T-helper 22 cell (primary cell): ENCODE results near the gene TFIP11.

Experiments used
- DNase-seq: peaks from one replicate; pipeline ENCODE4 v3.0.0-alpha.2; 2020; ENCODE audit warnings: low read depth

TFIP11 gene

DNA sequence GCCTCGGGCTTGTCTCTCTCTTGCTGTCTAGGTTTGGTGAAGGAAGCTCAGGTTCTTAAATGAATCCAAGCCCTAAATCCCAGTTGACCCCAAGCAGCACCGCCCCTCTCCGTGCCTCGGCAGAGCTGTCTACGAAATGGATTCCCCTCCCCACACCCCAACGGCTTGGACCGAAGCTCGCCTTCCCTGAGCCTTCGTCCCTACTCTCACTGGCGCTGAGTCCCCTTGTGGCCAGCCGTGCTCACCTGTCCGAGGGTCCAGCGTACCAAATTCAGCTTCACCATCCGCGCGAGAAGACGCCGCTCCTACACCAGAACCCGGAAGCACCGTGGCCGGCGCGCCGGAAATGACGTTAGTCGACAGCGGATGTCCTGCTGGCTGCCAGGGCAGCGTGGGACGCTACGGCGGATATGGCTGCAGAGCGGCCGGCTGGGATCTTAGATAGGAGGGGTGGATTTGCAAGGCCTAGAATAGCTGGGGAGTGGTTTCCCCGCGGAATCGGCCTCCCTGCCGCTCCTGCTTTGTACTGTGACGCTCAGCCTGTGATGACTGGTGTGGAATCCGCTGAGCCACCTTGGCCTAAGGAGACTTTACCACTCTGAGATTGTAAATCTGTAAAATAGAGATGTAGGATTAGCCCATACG, at the start of gene TFIP11:
TFIP11 (minus strand) TSS at position 325 of the 645 bp plus-strand sequence. CDS start 2,201 bp downstream, outside the sequence.
- peak; percentile 81 for DNase-seq

DNA sequence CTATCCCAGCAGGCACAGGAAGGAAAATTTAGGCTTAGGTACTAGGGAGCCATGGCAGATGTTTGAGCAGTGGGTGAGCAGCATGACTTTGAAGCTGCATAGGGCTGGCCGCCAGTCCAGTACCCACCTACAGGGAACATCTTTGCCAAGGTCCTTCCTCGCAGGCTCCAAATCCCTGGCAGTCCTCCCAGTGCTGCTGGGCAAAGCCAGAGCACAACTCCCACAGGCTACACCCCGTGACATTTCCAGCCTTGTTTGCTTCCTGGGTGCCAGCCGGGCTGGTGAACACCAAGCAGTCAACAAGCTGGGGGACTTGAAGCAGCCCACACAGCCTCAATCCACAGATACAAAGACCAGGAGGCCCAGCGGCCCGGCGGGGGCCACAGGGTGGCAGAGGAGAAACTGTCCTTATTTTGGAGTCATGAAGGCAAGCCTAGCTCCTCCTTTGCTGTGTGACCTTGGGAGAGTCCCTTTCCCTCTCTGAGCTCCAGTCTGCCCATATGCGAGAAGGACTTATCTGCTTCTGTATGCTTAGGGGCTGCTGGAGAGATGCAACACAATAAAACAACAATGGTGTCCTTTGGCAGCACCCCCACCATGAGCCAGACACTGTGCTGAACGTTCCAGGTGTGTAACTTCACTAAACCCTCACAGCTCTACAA, 49.6 kb upstream of the TFIP11 start:
- DNase-seq = no peak

DNA sequence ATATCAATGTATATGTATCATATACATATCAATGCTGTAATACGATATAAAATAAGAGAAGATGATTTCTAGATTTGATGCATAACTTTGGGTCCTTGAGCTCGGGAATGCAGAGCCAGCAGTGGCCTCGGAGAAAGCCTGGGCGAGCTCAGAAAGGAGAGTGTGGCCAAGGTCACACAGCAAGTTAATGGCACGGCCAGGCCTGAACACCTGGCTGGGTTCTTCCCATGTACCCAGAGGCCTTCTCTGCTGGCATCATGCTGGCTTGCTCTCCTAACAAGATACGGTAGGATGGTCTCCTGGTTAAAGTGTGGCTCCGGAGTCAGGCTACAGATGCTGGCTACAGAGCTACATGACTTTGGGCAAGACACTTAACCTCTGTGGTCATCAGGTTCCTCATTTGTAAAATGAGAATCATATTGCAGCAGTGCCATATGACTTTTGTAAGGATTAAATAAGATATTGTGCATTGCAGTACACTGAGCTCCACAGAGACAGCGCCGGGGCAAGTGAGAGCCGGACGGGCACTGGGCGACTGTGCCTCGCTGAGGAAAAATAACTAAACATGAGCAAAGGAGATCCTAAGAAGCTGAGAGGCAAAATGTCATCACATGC, 47.8 kb upstream of the TFIP11 start:
- DNase-seq = no peak

DNA sequence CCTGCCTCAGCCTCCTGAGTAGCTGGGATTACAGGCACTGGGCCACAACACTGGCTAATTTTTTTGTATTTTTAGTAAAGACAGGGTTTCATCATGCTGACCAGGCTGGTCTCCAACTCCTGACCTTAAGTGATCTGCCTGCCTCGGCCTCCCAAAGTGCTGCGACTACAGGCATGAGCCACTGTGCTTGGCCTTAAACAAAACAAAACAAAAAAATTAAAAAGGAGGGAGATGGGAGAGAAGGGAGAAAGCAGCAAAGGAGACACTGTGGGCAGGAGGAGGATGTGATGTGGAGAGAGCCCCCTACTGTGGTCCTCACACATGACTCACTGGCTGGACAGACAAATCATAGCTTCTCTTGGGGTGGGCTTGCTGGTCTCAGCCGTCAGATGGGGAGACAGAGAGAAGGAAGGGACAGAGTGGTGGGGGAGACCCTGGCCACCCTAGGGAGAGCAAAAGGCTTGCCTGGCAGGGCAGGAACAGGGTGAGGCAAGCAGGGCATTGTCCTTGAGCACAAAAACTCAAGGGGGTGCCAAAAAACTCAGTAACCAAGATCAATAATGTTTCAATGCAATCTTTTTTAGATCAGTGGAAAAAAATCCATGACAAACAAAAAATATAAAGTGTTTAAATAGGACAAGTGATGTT, 46.1 kb upstream of the TFIP11 start:
- DNase-seq = no peak

DNA sequence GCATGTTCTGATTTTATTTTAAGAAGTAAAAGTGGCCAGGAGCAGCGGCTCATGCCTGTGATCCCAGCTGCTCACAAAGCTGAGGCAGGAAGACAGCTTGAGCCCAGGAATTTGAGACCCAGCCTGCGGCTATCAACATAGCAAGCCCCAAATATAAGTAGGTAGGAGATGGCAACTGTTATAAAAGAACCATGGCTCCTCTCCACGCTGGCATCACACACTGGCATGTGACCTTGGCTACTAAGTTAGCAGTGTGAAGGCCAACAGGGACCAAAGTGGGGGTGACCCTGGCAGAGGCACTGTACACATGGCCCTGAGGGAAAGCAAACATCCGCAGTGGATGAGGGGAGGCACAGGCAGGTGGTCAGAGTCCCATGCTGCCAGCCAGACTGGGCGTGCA, 44.6 kb upstream of the TFIP11 start:
- DNase-seq = no peak

DNA sequence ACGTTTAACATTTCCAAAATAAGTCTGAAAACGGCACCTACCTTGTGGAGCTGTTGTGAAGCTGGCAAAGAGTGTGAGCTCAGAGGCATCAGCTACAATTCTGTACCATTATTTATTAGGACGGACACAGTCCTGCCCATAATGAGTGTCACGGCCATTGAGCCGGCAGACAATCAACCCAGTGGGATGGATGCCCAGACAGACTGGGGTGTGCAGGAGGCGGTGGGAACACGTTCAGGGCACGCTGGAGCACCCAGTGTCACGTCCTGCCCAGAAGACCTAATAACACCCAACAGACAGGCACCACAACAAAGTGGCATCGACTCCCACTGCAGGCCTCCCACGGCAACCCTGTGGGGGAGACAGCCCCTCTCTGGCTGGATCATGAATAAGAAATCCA, 43.2 kb upstream of the TFIP11 start:
- no peak for DNase-seq

DNA sequence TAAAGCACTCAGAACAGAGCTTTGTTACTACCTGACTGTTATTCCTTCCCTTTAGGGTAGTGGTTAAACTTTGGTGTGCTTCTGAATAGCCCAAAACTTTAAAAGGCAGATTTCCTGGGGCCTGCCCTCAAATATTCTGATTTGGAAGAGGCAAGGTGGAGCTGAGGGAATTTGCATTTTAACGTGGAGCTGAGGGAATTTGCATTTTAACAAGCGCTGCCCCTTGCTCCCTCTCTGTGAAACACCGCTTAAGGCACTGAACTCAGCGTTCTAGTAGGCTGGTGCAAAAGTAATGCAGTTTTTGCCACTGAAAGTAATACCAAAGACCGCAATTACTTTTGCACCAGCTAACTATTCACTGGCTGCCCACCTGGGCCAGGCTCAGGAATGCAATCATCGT, 42.7 kb upstream of the TFIP11 start:
- DNase-seq = no peak

DNA sequence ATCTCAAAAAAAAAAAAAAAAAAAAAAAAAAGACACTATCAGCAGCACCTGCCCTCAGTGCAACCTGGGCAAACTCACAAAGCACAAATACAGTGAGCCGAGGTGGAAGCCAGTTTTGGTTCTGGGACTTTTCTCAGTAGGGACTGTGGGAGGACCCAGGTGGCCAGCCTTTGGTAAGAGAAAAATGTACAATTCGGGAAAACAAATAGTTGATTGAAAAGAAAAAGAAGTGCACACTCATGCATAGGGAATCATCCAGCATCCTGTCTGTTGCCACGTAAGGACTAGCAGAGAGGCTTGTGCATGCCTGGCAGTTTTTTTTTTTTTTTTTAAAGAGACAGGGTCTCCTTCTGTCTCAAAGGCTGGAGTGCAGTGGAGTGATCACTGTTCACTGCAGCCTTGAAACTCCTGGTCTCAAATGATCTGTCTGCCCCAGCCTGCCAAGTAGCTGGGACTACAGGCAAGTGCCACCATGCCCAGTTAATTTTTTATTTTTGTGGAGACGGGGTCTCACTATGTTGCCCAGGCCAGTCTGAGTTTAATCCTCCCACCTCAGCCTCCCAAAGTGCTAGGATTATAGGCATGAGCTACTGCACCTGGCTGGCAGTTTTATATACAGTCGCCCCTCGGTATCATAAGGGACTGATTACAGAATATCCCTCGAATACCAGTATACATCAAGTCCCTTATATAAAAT, 40.9 kb upstream of the TFIP11 start:
- DNase-seq = no peak

DNA sequence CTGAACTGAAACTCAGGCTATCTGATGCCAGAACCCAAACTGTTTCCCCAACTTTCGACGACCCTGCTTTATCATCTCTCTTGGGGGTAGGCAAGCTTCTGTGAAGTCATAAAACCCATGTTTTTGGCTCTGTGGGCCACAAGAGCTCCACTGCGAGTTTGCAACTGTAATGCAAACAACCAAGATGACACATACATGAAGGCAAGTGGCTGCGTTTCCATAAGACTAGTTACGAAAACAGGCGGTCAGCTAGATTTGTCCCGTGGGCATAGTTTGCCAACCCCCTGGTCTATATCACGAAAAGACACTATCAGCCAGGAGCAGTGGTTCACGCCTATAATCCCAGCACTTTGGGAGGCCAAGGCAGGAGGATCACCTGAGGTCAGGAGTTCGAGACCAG, 40.2 kb upstream of the TFIP11 start:
- DNase-seq = no peak

DNA sequence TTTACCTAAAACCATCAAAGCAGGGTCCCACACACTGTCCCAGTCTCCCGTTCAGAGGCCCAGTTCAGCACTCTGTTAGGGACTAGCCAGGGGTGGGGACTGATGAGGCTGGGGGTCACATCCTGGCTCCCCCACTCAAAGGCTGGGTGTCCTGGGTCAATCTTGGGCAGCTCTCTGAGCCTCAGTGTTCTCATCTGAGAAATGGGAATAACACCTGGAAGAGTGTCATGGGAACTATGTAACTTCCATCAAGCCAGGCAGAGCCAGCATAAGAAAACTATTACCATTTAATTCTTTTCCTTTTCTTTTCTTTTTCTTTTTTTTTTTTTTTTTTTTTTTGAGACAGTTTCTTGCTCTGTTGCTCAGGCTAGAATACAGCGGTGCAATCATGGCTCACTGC, 39.3 kb upstream of the TFIP11 start:
- DNase-seq = no peak

DNA sequence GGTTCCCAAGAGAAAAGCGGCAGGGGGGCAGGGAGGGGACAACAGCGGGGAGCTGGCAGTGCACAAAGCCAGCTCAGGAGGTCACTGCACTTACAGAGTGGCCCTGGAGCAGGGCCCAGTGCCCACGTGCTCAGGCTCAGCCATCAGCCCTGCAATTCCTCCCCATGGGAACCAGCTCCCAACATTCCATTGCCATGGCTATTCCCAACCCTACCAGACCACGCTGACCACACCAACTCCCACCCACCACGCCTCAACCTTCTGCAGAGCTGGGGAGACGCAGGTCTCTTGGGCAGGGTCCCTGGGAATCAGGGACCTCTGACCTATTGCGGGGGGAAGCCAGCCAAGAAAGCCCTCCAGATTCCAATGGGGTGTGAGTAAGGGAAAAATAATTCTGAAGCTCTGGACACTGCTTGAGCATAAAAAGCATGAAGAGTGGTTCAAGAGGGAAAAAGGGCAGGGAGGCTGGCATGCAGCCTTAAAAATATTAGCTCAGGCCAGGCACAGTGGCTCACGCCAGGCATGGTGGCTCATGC, 38.3 kb upstream of the TFIP11 start:
- no peak for DNase-seq

DNA sequence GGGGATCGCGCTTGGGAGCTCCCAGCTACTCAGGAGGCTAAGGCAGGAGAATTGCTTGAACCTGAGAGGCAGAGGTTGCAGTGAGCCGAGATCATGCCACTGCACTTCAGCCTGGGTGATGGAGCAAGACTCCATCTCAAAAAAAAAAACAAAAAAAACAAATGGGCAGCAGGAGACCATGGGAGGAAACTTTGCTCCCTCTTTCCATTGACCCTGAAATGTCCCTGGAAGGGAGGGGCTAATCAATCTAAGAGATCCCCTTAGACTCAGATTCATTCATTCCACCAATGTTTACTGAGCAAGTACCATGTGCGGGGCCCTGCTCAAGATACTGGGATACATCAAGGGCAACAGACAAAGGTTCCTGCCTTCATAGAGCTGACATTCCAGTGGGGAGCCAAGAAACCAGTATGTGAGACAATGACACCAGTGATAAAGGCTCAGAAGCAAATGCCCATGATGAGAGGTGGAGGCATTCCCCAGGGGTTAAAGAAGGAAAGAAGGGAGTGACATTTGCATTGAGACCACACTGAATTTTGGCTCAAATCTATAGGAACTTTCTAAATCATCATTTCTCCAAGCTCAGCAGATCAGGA, 37.7 kb upstream of the TFIP11 start:
- DNase-seq = no peak

DNA sequence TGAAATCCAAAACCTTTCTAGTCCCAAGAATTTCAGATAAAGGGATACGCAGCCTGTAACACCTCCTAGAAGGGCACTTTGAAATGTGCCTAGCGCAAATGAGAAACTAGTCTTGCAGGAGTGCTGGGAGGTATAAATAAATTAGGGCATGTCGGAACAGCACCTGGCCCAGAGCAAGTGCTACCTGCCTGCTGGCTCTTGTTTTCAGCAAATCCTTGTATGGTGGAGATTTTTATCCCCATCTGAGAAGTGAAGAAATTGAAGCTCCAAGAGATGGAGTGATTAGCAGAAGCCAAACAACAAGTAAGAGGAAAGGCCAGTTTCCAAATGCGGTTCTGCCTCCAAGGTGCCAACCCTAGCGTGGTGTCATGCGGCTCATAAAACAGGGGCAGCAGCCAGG, 36.7 kb upstream of the TFIP11 start:
- DNase-seq = no peak

DNA sequence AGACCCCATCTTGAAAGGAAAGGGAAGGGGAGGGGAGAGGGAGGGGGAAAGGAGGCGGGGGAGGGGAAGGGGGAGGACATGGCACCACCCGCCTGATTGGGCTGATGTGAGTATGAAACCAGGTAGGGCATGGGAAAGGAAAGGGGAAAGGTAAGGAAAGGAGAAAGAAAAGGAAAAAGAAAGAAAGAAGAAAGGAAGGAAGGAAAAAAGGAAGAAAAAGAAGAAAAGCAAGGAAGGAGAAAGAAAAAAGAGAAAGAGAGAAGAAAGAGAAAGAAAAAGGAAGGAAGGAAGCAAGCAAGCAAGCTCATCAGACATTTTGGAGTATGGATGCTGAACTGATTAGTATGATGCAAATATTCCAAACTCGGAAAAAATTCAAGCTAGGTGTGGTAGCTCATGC, 36.0 kb upstream of the TFIP11 start:
- DNase-seq = no peak

DNA sequence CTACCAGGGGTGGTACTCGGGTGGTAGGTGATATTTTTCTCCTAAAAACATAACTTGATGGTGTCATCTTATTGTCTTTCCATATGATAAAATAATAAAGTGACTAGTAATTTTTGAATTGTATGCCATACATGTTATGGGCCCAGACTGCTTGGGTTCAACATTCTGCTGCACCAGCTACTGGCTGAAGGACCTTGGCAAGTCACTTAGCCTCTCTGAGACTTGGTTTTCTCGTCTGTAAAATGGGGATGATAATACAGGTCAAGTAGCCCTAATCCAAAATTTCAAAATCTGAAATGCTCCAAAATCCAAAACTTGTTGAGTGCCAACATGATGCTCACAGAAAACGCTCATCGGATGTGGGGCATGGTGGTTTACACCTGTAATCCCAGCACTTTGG, 35.6 kb upstream of the TFIP11 start:
- DNase-seq = no peak

DNA sequence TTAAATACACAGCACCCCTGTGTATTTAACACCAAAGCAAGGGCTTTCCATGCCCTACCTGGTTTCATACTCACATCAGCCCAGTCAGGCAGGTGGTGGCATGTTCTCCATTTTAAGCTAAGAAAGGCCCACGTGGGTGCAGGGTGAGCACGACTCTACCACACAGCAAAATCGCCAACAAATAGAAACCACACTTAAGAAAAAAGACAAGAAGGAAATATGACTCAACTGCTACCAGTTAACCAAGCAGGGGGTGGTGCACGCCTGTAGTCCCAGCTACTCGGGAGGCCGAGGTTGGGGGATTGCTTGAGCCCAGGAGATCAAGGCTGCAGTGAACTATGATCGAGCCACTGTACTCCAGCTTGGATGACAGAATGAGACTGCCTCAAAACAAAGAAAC, 35.2 kb upstream of the TFIP11 start:
- DNase-seq = no peak

DNA sequence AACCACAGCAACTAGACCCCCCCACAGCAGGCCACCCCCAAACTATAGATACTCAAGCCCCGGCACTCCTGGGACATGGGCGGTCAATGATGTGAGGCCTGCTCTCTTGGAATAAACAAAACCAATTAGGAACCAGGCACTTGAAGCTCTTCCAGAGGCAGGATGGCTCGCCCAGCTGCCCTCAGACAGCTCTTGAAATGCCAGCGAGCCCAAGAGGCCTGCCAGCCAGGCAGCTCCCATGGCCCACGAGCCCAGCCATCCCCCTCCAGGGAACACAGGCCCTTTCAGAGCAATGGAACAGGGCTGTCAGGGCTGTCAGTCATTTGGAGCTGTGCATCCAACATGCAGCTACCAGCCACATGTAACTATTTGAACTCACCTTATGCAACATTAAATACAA, 34.0 kb upstream of the TFIP11 start:
- DNase-seq = no peak

DNA sequence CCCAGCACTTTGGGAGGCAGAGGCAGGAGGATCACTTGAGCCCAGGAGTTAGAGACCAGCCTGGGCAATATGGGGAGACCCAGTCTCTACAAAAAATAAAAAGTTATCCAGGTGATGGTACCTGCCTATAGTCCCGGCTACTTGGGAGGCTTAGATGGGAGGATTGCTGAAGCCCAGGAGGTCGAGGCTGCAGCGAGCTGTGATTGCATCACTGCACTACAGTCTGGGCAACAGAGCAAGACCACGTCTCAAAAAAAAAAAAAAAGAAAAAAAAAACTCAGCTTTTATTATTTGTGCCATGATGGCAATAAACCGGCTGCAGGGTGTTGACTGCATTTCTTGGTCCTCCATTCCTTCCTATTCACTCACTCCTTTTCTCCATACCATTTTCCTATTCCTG, 33.6 kb upstream of the TFIP11 start:
- no peak for DNase-seq

DNA sequence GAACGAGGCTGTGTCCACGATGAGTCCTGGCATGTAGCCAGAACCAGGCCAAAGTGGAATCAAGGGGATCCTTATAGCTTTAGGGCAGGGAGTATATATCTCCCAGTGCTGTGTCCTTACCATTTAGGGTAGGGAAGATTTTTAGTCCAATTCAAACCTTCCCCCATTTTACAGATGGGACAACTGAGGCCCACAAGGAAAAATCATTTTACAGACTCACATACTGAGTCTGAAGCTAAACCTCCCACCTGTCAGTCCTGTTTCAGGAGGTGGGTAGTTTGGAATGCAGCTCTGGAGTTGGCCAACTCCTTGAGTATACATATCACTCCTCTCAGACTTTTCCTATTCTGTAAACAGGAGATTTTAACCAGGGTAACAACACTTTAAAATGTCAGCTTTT, 33.1 kb upstream of the TFIP11 start:
- DNase-seq = no peak

DNA sequence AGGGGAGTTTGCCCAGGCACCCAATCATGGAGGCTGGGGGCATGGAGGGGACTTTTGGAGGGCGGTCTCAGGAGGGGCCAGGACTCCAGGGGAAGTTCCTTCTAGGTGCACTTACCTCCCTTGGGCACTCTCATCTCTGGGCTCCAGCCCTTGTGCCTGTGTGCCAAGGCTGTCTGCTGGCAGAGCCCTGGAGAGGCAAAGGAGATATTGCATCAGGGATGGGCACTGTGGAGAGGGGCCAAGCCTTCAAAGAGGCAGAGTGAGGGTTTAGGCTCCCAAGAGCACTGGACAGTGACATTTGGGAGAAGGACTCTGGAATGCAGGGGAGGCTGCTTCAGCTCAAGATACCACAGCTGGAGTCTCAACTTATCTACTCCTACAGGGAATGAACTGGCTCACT, 32.2 kb upstream of the TFIP11 start:
- no peak for DNase-seq

DNA sequence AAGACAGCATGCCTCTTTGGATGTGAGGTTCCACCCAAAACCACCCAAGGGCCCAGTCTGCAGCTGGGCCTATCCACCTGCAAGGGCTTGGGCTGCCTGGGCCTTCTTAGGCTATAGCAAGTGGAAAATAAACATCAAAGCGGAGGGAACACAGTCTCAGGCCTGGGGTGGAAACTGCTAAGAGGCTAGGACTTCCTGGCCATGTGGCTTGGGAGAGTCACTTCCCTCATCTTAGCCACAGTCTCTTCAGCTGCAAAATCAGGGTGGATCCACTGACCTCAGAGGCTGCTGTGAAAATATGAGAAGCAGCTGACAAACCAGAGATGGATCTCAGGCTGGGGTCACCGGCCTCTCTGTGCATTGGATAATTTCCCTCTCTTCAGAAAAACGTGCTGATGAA, 30.6 kb upstream of the TFIP11 start:
- no peak for DNase-seq
